ENCODE results near the gene MBL2.

Gene MBL2

DNA sequence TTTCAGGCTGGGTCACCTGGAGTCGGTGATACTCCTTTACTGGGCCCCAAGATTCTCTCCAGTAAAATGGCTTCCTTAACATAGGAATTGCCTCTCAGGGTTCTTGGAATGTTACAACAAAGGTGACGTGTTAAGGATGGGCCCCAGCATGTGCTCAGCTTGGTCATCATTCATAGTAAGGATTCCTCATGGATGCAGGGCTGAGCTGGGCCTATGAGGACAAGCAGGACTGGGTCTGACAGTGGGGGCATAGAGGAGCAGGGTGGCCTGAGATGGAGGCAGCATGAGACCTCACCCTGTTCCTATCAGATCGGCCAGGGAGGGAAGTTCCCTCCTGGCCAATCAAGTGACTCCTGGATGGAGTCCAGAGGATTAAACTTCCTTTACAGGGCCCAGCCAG, 12.8 kb upstream of the MBL2 start:
- TF ChIP-seq, protein P1, sequence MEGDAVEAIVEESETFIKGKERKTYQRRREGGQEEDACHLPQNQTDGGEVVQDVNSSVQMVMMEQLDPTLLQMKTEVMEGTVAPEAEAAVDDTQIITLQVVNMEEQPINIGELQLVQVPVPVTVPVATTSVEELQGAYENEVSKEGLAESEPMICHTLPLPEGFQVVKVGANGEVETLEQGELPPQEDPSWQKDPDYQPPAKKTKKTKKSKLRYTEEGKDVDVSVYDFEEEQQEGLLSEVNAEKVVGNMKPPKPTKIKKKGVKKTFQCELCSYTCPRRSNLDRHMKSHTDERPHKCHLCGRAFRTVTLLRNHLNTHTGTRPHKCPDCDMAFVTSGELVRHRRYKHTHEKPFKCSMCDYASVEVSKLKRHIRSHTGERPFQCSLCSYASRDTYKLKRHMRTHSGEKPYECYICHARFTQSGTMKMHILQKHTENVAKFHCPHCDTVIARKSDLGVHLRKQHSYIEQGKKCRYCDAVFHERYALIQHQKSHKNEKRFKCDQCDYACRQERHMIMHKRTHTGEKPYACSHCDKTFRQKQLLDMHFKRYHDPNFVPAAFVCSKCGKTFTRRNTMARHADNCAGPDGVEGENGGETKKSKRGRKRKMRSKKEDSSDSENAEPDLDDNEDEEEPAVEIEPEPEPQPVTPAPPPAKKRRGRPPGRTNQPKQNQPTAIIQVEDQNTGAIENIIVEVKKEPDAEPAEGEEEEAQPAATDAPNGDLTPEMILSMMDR (IDR thresholded peaks at IDR 0.05; ENCODE audit: low read depth, low read length, poor library complexity, severe bottlenecking) = no peak
- no peak for TF ChIP-seq EZH2phosphoT487 (IDR thresholded peaks at IDR 0.05; ENCODE audit: borderline replicate concordance, low read length)
- Histone ChIP-seq H3K27ac (ENCODE audit: low read depth, low read length) (no peak overlapping the region), H4K20me1 (ENCODE audit: control insufficient read depth, insufficient read depth, low read depth, low read length) (no peaks in the 10 kb centered on the region), H3K9me2 (replicated peaks; ENCODE audit: control insufficient read depth, low read length) (no peaks in the 10 kb centered on the region), H3K79me2 (ENCODE audit: control insufficient read depth, low read length) (no peaks in the 10 kb centered on the region), H3K27me3 (ENCODE audit: control insufficient read depth, low read length) (0 out of 2 replicates have a peak, but pooled peaks cover 3% of the 10 kb centered on the region), H3K4me3 (ENCODE audit: low read length) (no peak overlapping the region), H3F3A (ENCODE audit: control insufficient read depth, insufficient read depth) (no peaks in the 10 kb centered on the region), H3K36me3 (ENCODE audit: control insufficient read depth, low read length) (no peaks in the 10 kb centered on the region), H3K4me2 (ENCODE audit: low read length) (no peak overlapping the region), H3K4me1 (ENCODE audit: control insufficient read depth, low read length) (no peaks in the 10 kb centered on the region), H3K9me3 (ENCODE audit: control insufficient read depth, insufficient read depth, low read length) (no peaks in the 10 kb centered on the region)

- Histone ChIP-seq H3K4me2 (ENCODE audit: low read length) (no peak overlapping the region), H3K27me3 (ENCODE audit: control insufficient read depth, low read length) (0 out of 2 replicates have a peak, but pooled peaks cover 1% of the 10 kb centered on the region), H3K79me2 (ENCODE audit: control insufficient read depth, low read length) (no peaks in the 10 kb centered on the region), H3K9me2 (replicated peaks; ENCODE audit: control insufficient read depth, low read length) (no peaks in the 10 kb centered on the region), H3K36me3 (ENCODE audit: control insufficient read depth, low read length) (no peaks in the 10 kb centered on the region), H3K9me3 (ENCODE audit: control insufficient read depth, insufficient read depth, low read length) (no peaks in the 10 kb centered on the region), H3K27ac (ENCODE audit: low read depth, low read length) (no peak overlapping the region), H3F3A (ENCODE audit: control insufficient read depth, insufficient read depth) (no peaks in the 10 kb centered on the region), H3K4me1 (ENCODE audit: control insufficient read depth, low read length) (no peaks in the 10 kb centered on the region), H3K4me3 (ENCODE audit: low read length) (no peak overlapping the region), H4K20me1 (ENCODE audit: control insufficient read depth, insufficient read depth, low read depth, low read length) (no peaks in the 10 kb centered on the region)
- TF ChIP-seq, protein P1 (IDR thresholded peaks at IDR 0.05; ENCODE audit: low read depth, low read length, poor library complexity, severe bottlenecking) = no peak
- TF ChIP-seq EZH2phosphoT487 (IDR thresholded peaks at IDR 0.05; ENCODE audit: borderline replicate concordance, low read length) = no peak
These were observed 11.1 kb upstream of the MBL2 start for GRCh38 chr10:52783726-52784125.

GRCh38 chr10:52782554-52782953, 10.0 kb upstream of the MBL2 start:
- Histone ChIP-seq H3F3A (ENCODE audit: control insufficient read depth, insufficient read depth) (no peaks in the 10 kb centered on the region), H3K27me3 (ENCODE audit: control insufficient read depth, low read length) (no peaks in the 10 kb centered on the region), H3K4me3 (ENCODE audit: low read length) (no peak overlapping the region), H3K27ac (ENCODE audit: low read depth, low read length) (no peak overlapping the region), H3K9me2 (replicated peaks; ENCODE audit: control insufficient read depth, low read length) (no peaks in the 10 kb centered on the region), H3K9me3 (ENCODE audit: control insufficient read depth, insufficient read depth, low read length) (no peaks in the 10 kb centered on the region), H3K36me3 (ENCODE audit: control insufficient read depth, low read length) (no peaks in the 10 kb centered on the region), H4K20me1 (ENCODE audit: control insufficient read depth, insufficient read depth, low read depth, low read length) (no peaks in the 10 kb centered on the region), H3K4me2 (ENCODE audit: low read length) (no peak overlapping the region), H3K4me1 (ENCODE audit: control insufficient read depth, low read length) (no peaks in the 10 kb centered on the region), H3K79me2 (ENCODE audit: control insufficient read depth, low read length) (no peaks in the 10 kb centered on the region)
- TF ChIP-seq, protein P1 (IDR thresholded peaks at IDR 0.05; ENCODE audit: low read depth, low read length, poor library complexity, severe bottlenecking) = no peak
- TF ChIP-seq EZH2phosphoT487 (IDR thresholded peaks at IDR 0.05; ENCODE audit: borderline replicate concordance, low read length) = no peak

Measured in DOHH2 (cell line).